Transverse colon (tissue), 3 donors: ENCODE data around the gene LAMC2.

Experiments used
- CTCF ChIP-seq, 5 experiments: fragments of 200-600 bp in 3 of 5; fragments of 450-650 bp in 2 of 5; sonication (generic) in 3 of 5; IDR thresholded peaks; 1 replicate in 2 of 5; 2 replicates in 3 of 5; pipeline ENCODE4 v1.5.1; 2016 to 2017; ENCODE audit warnings: antibody characterized with exemption in 5 of 5, inconsistent platforms in 3 of 5, mild to moderate bottlenecking in 2 of 5, moderate library complexity in 1 of 5
- POLR2A ChIP-seq: fragments of 450-650 bp; IDR thresholded peaks from one replicate; pipeline ENCODE4 v1.6.1; 2016; ENCODE audit warnings: antibody characterized with exemption, mild to moderate bottlenecking, moderate library complexity

GRCh38 chr1:183200451-183200850 is 14.4 kb downstream of the LAMC2 start:
- TF ChIP-seq POLR2A: no peak
- TF ChIP-seq CTCF (IDR thresholded peaks at IDR 0.05): no peak
